A549 (cell line): ENCODE results near the gene NDUFA13. TPM values are rescaled to one million over a fixed set of nuclear protein-coding genes. Genes with fewer than 3 reads are reported as not detected.

Experiments used
- ATAC-seq, 2 experiments: fragments of 200-7000 bp in 1 of 2; fragments of >200 bp in 1 of 2; cut with Nextera tagmentation in 1 of 2; cut with Tn5 transposase in 1 of 2; 3 replicates each; pipeline versions ENCODE4 v1.8.0 to v1.9.1; 2018 to 2020; ENCODE audit warnings: mild to moderate bottlenecking in 1 of 2, moderate library complexity in 1 of 2
- CTCF ChIA-PET: fragments of 300-600 bp; sonication (Branson Sonifier 250); formaldehyde crosslinking; extraction: SDS; loops from one replicate; lab custom pipeline; 2021; ENCODE audit warnings: antibody characterized with exemption, inconsistent platforms; lab: Yijun Ruan, JAX
- POLR2A ChIA-PET: fragments of 350-600 bp; formaldehyde crosslinking; extraction: SDS; loops from one replicate; lab custom pipeline; 2021; ENCODE audit warnings: antibody characterized with exemption, inconsistent platforms; lab: Yijun Ruan, JAX
- DNase-seq, 2 experiments: peaks; one replicate each; pipeline versions ENCODE4 v3.0.0 to v3.0.0-alpha.2; 2011 to 2016; ENCODE audit warnings: low read depth in 1 of 2, low spot score in 1 of 2
- FAIRE-seq: peaks from 2 replicates; lab custom pipeline; 2011; peaks lifted over from hg19 to GRCh38; lab: Jason Lieb, UNC
- H3K27ac ChIP-seq, 2 experiments: fragments of >200 bp; sonication (Bioruptor Twin); formaldehyde crosslinking; 3 replicates each; pipeline ENCODE4 v1.5.1; 2016 to 2017
- H3K4me1 ChIP-seq: fragments of >200 bp; sonication (Bioruptor Twin); formaldehyde crosslinking; 3 replicates; pipeline ENCODE4 v1.6.1; 2016
- H3K4me2 ChIP-seq: fragments of >200 bp; sonication (Bioruptor Twin); formaldehyde crosslinking; 3 replicates; pipeline ENCODE4 v1.6.1; 2016
- H3K4me3 ChIP-seq: fragments of >200 bp; sonication (Bioruptor Twin); formaldehyde crosslinking; 3 replicates; pipeline ENCODE4 v1.5.1; 2016
- H3K9me3 ChIP-seq: fragments of >200 bp; sonication (Bioruptor Twin); formaldehyde crosslinking; 3 replicates; pipeline ENCODE4 v1.6.1; 2016
- BHLHE40 ChIP-seq: IDR thresholded peaks from 2 replicates; pipeline ENCODE4 v1.6.1; 2012; ENCODE audit warnings: low read depth, low read length, inconsistent platforms
- CBX8 ChIP-seq: fragments of 200-600 bp; sonication (generic); IDR thresholded peaks from 2 replicates; pipeline ENCODE4 v1.6.1; 2016
- CEBPB ChIP-seq, 2 experiments: fragments of >200 bp in 1 of 2; sonication (Bioruptor Twin) in 1 of 2; formaldehyde crosslinking in 1 of 2; IDR thresholded peaks; 2 replicates each; pipeline ENCODE4 v1.6.1; 2012 to 2016
- CHD2 ChIP-seq: fragments of 150-350 bp; IDR thresholded peaks from 2 replicates; pipeline ENCODE4 v1.6.1; 2014; ENCODE audit warnings: low read length; ENCODE audit not compliant: partially characterized antibody
- E2F6 ChIP-seq: IDR thresholded peaks from 2 replicates; pipeline ENCODE4 v1.6.1; 2012; ENCODE audit warnings: low read depth, borderline replicate concordance
- EHF ChIP-seq: fragments of 250-450 bp; sonication (Bioruptor Pico); IDR thresholded peaks from 2 replicates; pipeline ENCODE4 v1.5.0; 2020; ENCODE audit warnings: mild to moderate bottlenecking
- ESRRA ChIP-seq: fragments of 150-350 bp; IDR thresholded peaks from 2 replicates; pipeline ENCODE4 v1.6.1; 2014; ENCODE audit warnings: mild to moderate bottlenecking, low read length, borderline replicate concordance
- FOSB ChIP-seq: fragments of 250-450 bp; sonication (Bioruptor Pico); IDR thresholded peaks from 2 replicates; pipeline ENCODE4 v1.5.0; 2020; ENCODE audit warnings: mild to moderate bottlenecking, moderate library complexity
- FOSL2 ChIP-seq, 2 experiments: fragments of 450-650 bp in 1 of 2; fragments of >200 bp in 1 of 2; sonication (Bioruptor Twin) in 1 of 2; formaldehyde crosslinking; IDR thresholded peaks; 2 replicates each; pipeline versions ENCODE4 v1.5.0 to v1.6.1; 2016 to 2020; ENCODE audit warnings: mild to moderate bottlenecking in 1 of 2, moderate library complexity in 1 of 2
- FOXS1 ChIP-seq: fragments of 250-450 bp; sonication (Bioruptor Pico); IDR thresholded peaks from 2 replicates; pipeline ENCODE4 v1.5.0; 2020; ENCODE audit warnings: mild to moderate bottlenecking, moderate library complexity
- HDAC2 ChIP-seq: fragments of 200-600 bp; sonication (generic); IDR thresholded peaks from 2 replicates; pipeline ENCODE4 v1.6.1; 2016
- HES2 ChIP-seq: fragments of >200 bp; sonication (Bioruptor Twin); formaldehyde crosslinking; IDR thresholded peaks from 2 replicates; pipeline ENCODE4 v1.6.1; 2016
- HMGXB4 ChIP-seq: fragments of 250-450 bp; sonication (Bioruptor Pico); IDR thresholded peaks from 2 replicates; pipeline ENCODE4 v1.5.0; 2021; ENCODE audit warnings: mild to moderate bottlenecking, moderate library complexity, borderline replicate concordance
- HOXB13 ChIP-seq: fragments of 250-450 bp; sonication (Bioruptor Pico); IDR thresholded peaks from 2 replicates; pipeline ENCODE4 v1.5.0; 2020; ENCODE audit warnings: low read depth, mild to moderate bottlenecking, moderate library complexity
- JUN ChIP-seq, 2 experiments: fragments of >200 bp; sonication (Bioruptor Twin); formaldehyde crosslinking; IDR thresholded peaks; 2 replicates in 1 of 2; 3 replicates in 1 of 2; pipeline ENCODE4 v1.6.1; 2016 to 2017
- KDM5A ChIP-seq: fragments of 200-600 bp; sonication (generic); IDR thresholded peaks from 2 replicates; pipeline ENCODE4 v1.6.1; 2016; ENCODE audit warnings: antibody characterized with exemption, mild to moderate bottlenecking
- MAFK ChIP-seq: fragments of 450-650 bp; IDR thresholded peaks from 2 replicates; pipeline ENCODE4 v1.6.1; 2014; ENCODE audit not compliant: partially characterized antibody
- MAZ ChIP-seq: fragments of 150-350 bp; IDR thresholded peaks from 2 replicates; pipeline ENCODE4 v1.6.1; 2014; ENCODE audit warnings: antibody characterized with exemption, low read depth, low read length, borderline replicate concordance
- MYC ChIP-seq: IDR thresholded peaks from 2 replicates; pipeline ENCODE4 v1.6.1; 2012; ENCODE audit warnings: mild to moderate bottlenecking, inconsistent platforms, low read length, improper control_type of control experiment, borderline replicate concordance
- NPAS2 ChIP-seq: fragments of 250-450 bp; sonication (Bioruptor Pico); IDR thresholded peaks from 2 replicates; pipeline ENCODE4 v1.8.0; 2022; ENCODE audit warnings: mild to moderate bottlenecking, moderate library complexity, borderline replicate concordance
- NR3C1 ChIP-seq: fragments of >200 bp; sonication (Bioruptor Twin); formaldehyde crosslinking; IDR thresholded peaks from 3 replicates; pipeline ENCODE4 v1.6.1; 2017
- RAD21 ChIP-seq, 2 experiments: fragments of >200 bp in 1 of 2; sonication (Bioruptor Twin) in 1 of 2; formaldehyde crosslinking in 1 of 2; IDR thresholded peaks in 1 of 2; conservative IDR thresholded peaks in 1 of 2; 2 replicates in 1 of 2; 3 replicates in 1 of 2; pipeline ENCODE4 v1.6.1; 2012 to 2018; ENCODE audit warnings: inconsistent platforms in 1 of 2
- SMC3 ChIP-seq: fragments of >200 bp; sonication (Bioruptor Twin); formaldehyde crosslinking; IDR thresholded peaks from 3 replicates; pipeline ENCODE4 v1.6.1; 2018; ENCODE audit warnings: inconsistent platforms
- ZFP36 ChIP-seq: fragments of 450-650 bp; IDR thresholded peaks from 2 replicates; pipeline ENCODE4 v1.6.1; 2014; ENCODE audit warnings: borderline replicate concordance; ENCODE audit not compliant: partially characterized antibody
- WGBS: methylation state at CpG from one replicate; pipeline ENCODE4 v1.1.6; 2017; ENCODE audit errors: missing lambda C conversion rate; 5-methylcytosine and 5-hydroxymethylcytosine counted together
- polyA plus RNA-seq, 4 experiments: library from polyadenylated mRNA; depleted of rRNA in 3 of 4; stranded (reverse); fragments of >200 nt; fragmentation: RNase III in 1 of 4; extraction: RNeasy Plus Mini Kit Qiagen cat#74134 plus additional on column Dnase treatment in 1 of 4; gene quantifications; 2 replicates in 3 of 4; 3 replicates in 1 of 4; pipeline ENCODE4 v1.2.3, GENCODE V29; 2011 to 2017
- TF ChIP-seq, protein P1 (sequence below): IDR thresholded peaks from 2 replicates; pipeline ENCODE4 v1.6.1; 2012
- TF ChIP-seq, protein P2 (sequence below): fragments of >200 bp; sonication (Bioruptor Twin); formaldehyde crosslinking; IDR thresholded peaks from 3 replicates; pipeline ENCODE4 v1.6.1; 2016
- TF ChIP-seq, protein P3 (sequence below): IDR thresholded peaks from 2 replicates; pipeline ENCODE4 v1.6.1; 2012

Gene NDUFA13
- polyA plus RNA-seq, 2 of the 4 experiments (the other 2 are of a cell fraction) = 197 to 253 TPM

- ATAC-seq (no peak), FAIRE-seq (no peak)
- no CpG with 5 or more reads among the region's 9 CpGs for WGBS
- H3K9me3 ChIP-seq = no peaks in the 10 kb centered on the region
- POLR2A ChIA-PET = no interaction called here
- H3K4me3 ChIP-seq = no peak overlapping the region
- H3K4me2 ChIP-seq = no peak overlapping the region
- TF ChIP-seq EHF (CRISPR knock-in tag) = no peak
- no peak for TF ChIP-seq HES2
- no peak for TF ChIP-seq JUN (IDR thresholded peaks at IDR 0.05)
- TF ChIP-seq NR3C1 = no peak
- no peak for TF ChIP-seq KDM5A
- no peak for TF ChIP-seq MAZ
- TF ChIP-seq, protein P1, sequence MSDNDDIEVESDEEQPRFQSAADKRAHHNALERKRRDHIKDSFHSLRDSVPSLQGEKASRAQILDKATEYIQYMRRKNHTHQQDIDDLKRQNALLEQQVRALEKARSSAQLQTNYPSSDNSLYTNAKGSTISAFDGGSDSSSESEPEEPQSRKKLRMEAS = no peak
- TF ChIP-seq RAD21 (conservative IDR thresholded peaks at IDR 0.05 in 1 of 2, IDR thresholded peaks at IDR 0.05 in 1 of 2) = no peak
- TF ChIP-seq HDAC2 = no peak
- no peak for TF ChIP-seq FOSL2 (IDR thresholded peaks at IDR 0.05)
- TF ChIP-seq FOSL2 (CRISPR knock-in tag; IDR thresholded peaks at IDR 0.05) = no peak
- no peak for TF ChIP-seq FOSB (CRISPR knock-in tag)
- TF ChIP-seq, protein P2, sequence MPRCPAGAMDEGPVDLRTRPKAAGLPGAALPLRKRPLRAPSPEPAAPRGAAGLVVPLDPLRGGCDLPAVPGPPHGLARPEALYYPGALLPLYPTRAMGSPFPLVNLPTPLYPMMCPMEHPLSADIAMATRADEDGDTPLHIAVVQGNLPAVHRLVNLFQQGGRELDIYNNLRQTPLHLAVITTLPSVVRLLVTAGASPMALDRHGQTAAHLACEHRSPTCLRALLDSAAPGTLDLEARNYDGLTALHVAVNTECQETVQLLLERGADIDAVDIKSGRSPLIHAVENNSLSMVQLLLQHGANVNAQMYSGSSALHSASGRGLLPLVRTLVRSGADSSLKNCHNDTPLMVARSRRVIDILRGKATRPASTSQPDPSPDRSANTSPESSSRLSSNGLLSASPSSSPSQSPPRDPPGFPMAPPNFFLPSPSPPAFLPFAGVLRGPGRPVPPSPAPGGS = no peak
- no peak for TF ChIP-seq NPAS2 (CRISPR knock-in tag)
- TF ChIP-seq MAFK = no peak
- TF ChIP-seq ZFP36 = no peak
- TF ChIP-seq CEBPB (IDR thresholded peaks at IDR 0.05) = no peak
- no peak for TF ChIP-seq CHD2
- TF ChIP-seq, protein P3, sequence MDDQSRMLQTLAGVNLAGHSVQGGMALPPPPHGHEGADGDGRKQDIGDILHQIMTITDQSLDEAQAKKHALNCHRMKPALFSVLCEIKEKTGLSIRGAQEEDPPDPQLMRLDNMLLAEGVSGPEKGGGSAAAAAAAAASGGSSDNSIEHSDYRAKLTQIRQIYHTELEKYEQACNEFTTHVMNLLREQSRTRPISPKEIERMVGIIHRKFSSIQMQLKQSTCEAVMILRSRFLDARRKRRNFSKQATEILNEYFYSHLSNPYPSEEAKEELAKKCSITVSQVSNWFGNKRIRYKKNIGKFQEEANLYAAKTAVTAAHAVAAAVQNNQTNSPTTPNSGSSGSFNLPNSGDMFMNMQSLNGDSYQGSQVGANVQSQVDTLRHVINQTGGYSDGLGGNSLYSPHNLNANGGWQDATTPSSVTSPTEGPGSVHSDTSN = no peak
- no peak for TF ChIP-seq E2F6
- TF ChIP-seq, all 56 proteins: peak for 0
- peaks cover 20% of the 10 kb centered on the region; the same call in 2 of the 3 replicates for H3K4me1 ChIP-seq
- CTCF ChIA-PET = interaction anchor here (0.9 to 1.5 kb wide), 3 partner anchors 9 to 121 kb away, joined by 3 to 6 read pairs (median 4); no protein-coding TSS in a partner anchor
- H3K27ac ChIP-seq = no peak overlapping the region
- DNase-seq = no peak
Measured at GRCh38 chr19:19487077-19487949, 28.7 kb upstream of the NDUFA13 start.

GRCh38 chr19:19487950-19488874 lies 27.8 kb upstream of the NDUFA13 start:
- WGBS = 50% methylated on average over 13 of the region's 20 CpGs
- Histone ChIP-seq H3K27ac (peak overlapping the region in 1 of 2 experiments; percentile 72; a peak in 1 of 6 replicates), H3K4me3 (no peak overlapping the region), H3K9me3 (no peaks in the 10 kb centered on the region), H3K4me1 (peaks cover 20% of the 10 kb centered on the region; the same call in 2 of the 3 replicates), H3K4me2 (no peak overlapping the region)
- CTCF ChIA-PET = interaction anchor here (0.7 to 3.2 kb wide), 5 partner anchors 12 to 126 kb away, joined by 3 to 18 read pairs (median 6); no protein-coding TSS in a partner anchor
- FAIRE-seq (no peak), ATAC-seq (no peak), DNase-seq (no peak)
- POLR2A ChIA-PET = no interaction called here
- TF ChIP-seq MAZ = no peak
- no peak for TF ChIP-seq HMGXB4 (CRISPR knock-in tag)
- TF ChIP-seq E2F6 = no peak
- no peak for TF ChIP-seq NPAS2 (CRISPR knock-in tag)
- TF ChIP-seq CBX8 = no peak
- TF ChIP-seq HOXB13 (CRISPR knock-in tag) = no peak
- TF ChIP-seq ZFP36 = no peak
- TF ChIP-seq HDAC2 = no peak
- TF ChIP-seq SMC3 = no peak
- no peak for TF ChIP-seq MYC
- no peak for TF ChIP-seq MAFK
- no peak for TF ChIP-seq JUN (IDR thresholded peaks at IDR 0.05)
- TF ChIP-seq FOXS1 (CRISPR knock-in tag) = no peak
- no peak for TF ChIP-seq BHLHE40
- no peak for TF ChIP-seq FOSB (CRISPR knock-in tag)
- TF ChIP-seq ESRRA = no peak
